HT1080 (cell line): ENCODE data around the gene WNT10A. TPM values are rescaled to one million over a fixed set of nuclear protein-coding genes. Genes with fewer than 3 reads are reported as not detected.
"Not testable (repeated sequence)": the region's sequence is repeated elsewhere in the genome, so short reads cannot be mapped to it uniquely, and the experiment has no call there.

Experiments used
- DNase-seq: peaks from one replicate; pipeline ENCODE4 v3.0.0-alpha.2; 2015; ENCODE audit warnings: low read depth
- small RNA-seq: library from RNA; depleted of rRNA; stranded (forward); fragments of <200 nt; gene quantifications from one replicate; pipeline ENCODE3, GENCODE V24; 2014
- total RNA-seq: library from RNA; depleted of rRNA; stranded (reverse); fragments of >200 nt; shearing (Covaris generic); gene quantifications from 2 replicates; pipeline ENCODE4 v1.2.3, GENCODE V29; 2014; rRNA removed

Gene WNT10A
- total RNA-seq, 1 experiment from 2014 or later = not detected

GRCh38 chr2:218927876-218928275, 47.2 kb downstream of the WNT10A start:
- DNase-seq = no peak

GRCh38 chr2:218930488-218930887, 49.8 kb downstream of the WNT10A start:
- not testable (repeated sequence) for DNase-seq

DNA sequence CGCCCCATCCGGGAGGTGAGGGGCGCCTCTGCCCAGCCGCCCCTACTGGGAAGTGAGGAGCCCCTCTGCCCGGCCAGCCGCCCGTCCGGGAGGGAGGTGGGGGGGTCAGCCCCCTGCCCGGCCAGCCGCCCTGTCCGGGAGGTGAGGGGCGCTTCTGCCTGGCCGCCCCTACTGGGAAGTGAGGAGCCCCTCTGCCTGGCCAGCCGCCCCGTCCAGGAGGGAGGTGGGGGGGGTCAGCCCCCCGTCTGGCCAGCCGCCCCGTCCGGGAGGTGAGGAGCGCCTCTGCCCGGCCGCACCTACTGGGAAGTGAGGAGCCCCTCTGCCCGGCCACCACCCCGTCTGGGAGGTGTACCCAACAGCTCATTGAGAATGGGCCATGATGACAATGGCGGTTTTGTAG, 51.1 kb downstream of the WNT10A start:
- DNase-seq = not testable (repeated sequence)

Small RNA genes lying within 50 kb of the gene (small RNA-seq; reads per million reads assigned to genes)
- gene RNU6-642P = not detected

Other genes with a start within 250 kb of the WNT10A start
- gene ZNF142, start 221.2 kb upstream of the WNT10A start, total RNA-seq = 17.8 and 26.0 TPM in 2 replicates
- 69.2 and 80.7 TPM in 2 replicates for gene BCS1L, start 221.2 kb upstream of the WNT10A start, total RNA-seq
- 106 TPM in 2 replicates for gene RNF25, start 208.8 kb upstream of the WNT10A start, total RNA-seq
- gene STK36, start 208.8 kb upstream of the WNT10A start, total RNA-seq = 11.0 and 14.9 TPM in 2 replicates
- 21.6 and 22.9 TPM in 2 replicates for gene TTLL4, start 170.0 kb upstream of the WNT10A start, total RNA-seq
- not detected in 2 replicates for gene CYP27A1, start 98.7 kb upstream of the WNT10A start, total RNA-seq
- not detected in 2 replicates for gene PRKAG3, start 49.0 kb upstream of the WNT10A start, total RNA-seq
- gene WNT6, start 21.0 kb upstream of the WNT10A start, total RNA-seq = not detected in 2 replicates
- 0.27 TPM in 1 of 2 replicates, not detected in the other for gene CDK5R2, start 78.8 kb downstream of the WNT10A start, total RNA-seq
- not detected in 2 replicates for gene FEV, start 104.3 kb downstream of the WNT10A start, total RNA-seq
- gene CRYBA2, start 112.6 kb downstream of the WNT10A start, total RNA-seq = not detected in 2 replicates
- gene CFAP65, start 160.7 kb downstream of the WNT10A start, total RNA-seq = not detected in 2 replicates
- gene IHH, start 180.1 kb downstream of the WNT10A start, total RNA-seq = not detected in 2 replicates